Subcutaneous abdominal adipose tissue (tissue), 5 donors: ENCODE results near the gene COL10A1.

Source experiments
- H3K27ac ChIP-seq: one replicate; pipeline ENCODE4 v1.7.0; 2013; ENCODE audit warnings: low read depth, mild to moderate bottlenecking, inconsistent platforms, low read length, moderate library complexity
- H3K27me3 ChIP-seq, 5 donors: one replicate each; pipeline ENCODE4 v1.7.0; 2013; ENCODE audit warnings: low read length in 5 of 5, inconsistent platforms in 1 of 5; ENCODE audit not compliant: control insufficient read depth in 5 of 5, insufficient read depth in 4 of 5
- H3K36me3 ChIP-seq, 5 donors: one replicate each; pipeline ENCODE4 v1.7.0; 2013; ENCODE audit warnings: low read length in 5 of 5; ENCODE audit not compliant: control insufficient read depth in 5 of 5, insufficient read depth in 5 of 5
- H3K4me1 ChIP-seq, 5 donors: one replicate each; pipeline ENCODE4 v1.7.0; 2013; ENCODE audit warnings: low read length in 5 of 5, mild to moderate bottlenecking in 3 of 5, moderate library complexity in 1 of 5; ENCODE audit not compliant: control insufficient read depth in 5 of 5, insufficient read depth in 5 of 5
- H3K4me3 ChIP-seq, 5 donors: one replicate each; pipeline ENCODE4 v1.7.0; 2013; ENCODE audit warnings: low read length in 5 of 5, low read depth in 1 of 5
- H3K9ac ChIP-seq, 5 donors: one replicate each; pipeline ENCODE4 v1.7.0; 2013; ENCODE audit warnings: low read length in 5 of 5, mild to moderate bottlenecking in 4 of 5, moderate library complexity in 3 of 5
- H3K9me3 ChIP-seq, 5 donors: one replicate each; pipeline ENCODE4 v1.7.0; 2013; ENCODE audit warnings: low read length in 5 of 5; ENCODE audit not compliant: control insufficient read depth in 5 of 5
- donor health status: healthy.
- donor health status: healthy.
- donor health status: healthy.
- donor health status: healthy.
- donor health status: healthy.

COL10A1 gene

GRCh38 chr6:116126032-116126431 lies at the start of gene COL10A1:
TSS of gene COL10A1 (minus strand) at chr6:116126132. CDS start at chr6:116125492, 640 bp downstream.
- H3K9ac ChIP-seq: no peak within 1 kb of the TSS
- H3K9me3 ChIP-seq: no peaks in the 10 kb centered on the region
- H3K27ac ChIP-seq: no peak within 1 kb of the TSS
- peaks cover 0 to 10% (median 6%) of the 10 kb centered on the region in 5 donors for H3K36me3 ChIP-seq
- no peaks in the 10 kb centered on the region for H3K27me3 ChIP-seq
- no peaks in the 10 kb centered on the region for H3K4me1 ChIP-seq
- no peak within 1 kb of the TSS for H3K4me3 ChIP-seq

- Histone ChIP-seq H3K27ac (no peak overlapping the region), H3K4me1 (no peaks in the 10 kb centered on the region), H3K9ac (no peak overlapping the region), H3K27me3 (no peaks in the 10 kb centered on the region), H3K9me3 (peaks cover 5 to 16% (median 12%) of the 10 kb centered on the region in 5 donors), H3K36me3 (peaks cover 0 to 8% (median 2%) of the 10 kb centered on the region in 5 donors), H3K4me3 (no peak overlapping the region)
Observed at GRCh38 chr6:116175344-116175743, 49.4 kb upstream of the COL10A1 start.

GRCh38 chr6:116173928-116174327 lies 48.0 kb upstream of the COL10A1 start:
- Histone ChIP-seq H3K9ac (no peak overlapping the region), H3K27me3 (no peaks in the 10 kb centered on the region), H3K4me1 (no peaks in the 10 kb centered on the region), H3K27ac (no peak overlapping the region), H3K4me3 (no peak overlapping the region), H3K9me3 (peaks cover 5 to 16% (median 12%) of the 10 kb centered on the region in 5 donors), H3K36me3 (peaks cover 0 to 8% (median 2%) of the 10 kb centered on the region in 5 donors)

- no peak overlapping the region for H3K4me3 ChIP-seq
- H3K4me1 ChIP-seq: peaks cover 0 to 2% (median 0%) of the 10 kb centered on the region in 5 donors
- peaks cover 0 to 5% (median 3%) of the 10 kb centered on the region in 5 donors for H3K9me3 ChIP-seq
- H3K27me3 ChIP-seq: no peaks in the 10 kb centered on the region
- H3K9ac ChIP-seq: no peak overlapping the region
- H3K36me3 ChIP-seq: peaks cover 0 to 8% (median 2%) of the 10 kb centered on the region in 5 donors
- H3K27ac ChIP-seq: no peak overlapping the region
Observed at GRCh38 chr6:116170358-116171057, 44.6 kb upstream of the COL10A1 start.

- Histone ChIP-seq H3K4me3 (no peak overlapping the region), H3K4me1 (peaks cover 0 to 2% (median 0%) of the 10 kb centered on the region in 5 donors), H3K9ac (no peak overlapping the region), H3K36me3 (peaks cover 0 to 8% (median 2%) of the 10 kb centered on the region in 5 donors), H3K27me3 (no peaks in the 10 kb centered on the region), H3K9me3 (no peaks in the 10 kb centered on the region), H3K27ac (no peak overlapping the region)
Observed at GRCh38 chr6:116169880-116170279, 43.9 kb upstream of the COL10A1 start.

- H3K9me3 ChIP-seq: no peaks in the 10 kb centered on the region
- no peak overlapping the region for H3K9ac ChIP-seq
- H3K36me3 ChIP-seq: no peaks in the 10 kb centered on the region
- H3K27me3 ChIP-seq: no peaks in the 10 kb centered on the region
- no peak overlapping the region for H3K27ac ChIP-seq
- peaks cover 0 to 2% (median 0%) of the 10 kb centered on the region in 5 donors for H3K4me1 ChIP-seq
- no peak overlapping the region for H3K4me3 ChIP-seq
Observed at GRCh38 chr6:116168148-116168547, 42.2 kb upstream of the COL10A1 start.

- peaks cover 0 to 2% (median 0%) of the 10 kb centered on the region in 5 donors for H3K4me1 ChIP-seq
- no peaks in the 10 kb centered on the region for H3K9me3 ChIP-seq
- no peak overlapping the region for H3K9ac ChIP-seq
- H3K27ac ChIP-seq: no peak overlapping the region
- H3K27me3 ChIP-seq: no peaks in the 10 kb centered on the region
- no peaks in the 10 kb centered on the region for H3K36me3 ChIP-seq
- H3K4me3 ChIP-seq: no peak overlapping the region
Observed at GRCh38 chr6:116166369-116166768, 40.4 kb upstream of the COL10A1 start.

- no peak overlapping the region for H3K4me3 ChIP-seq
- H3K27ac ChIP-seq: no peak overlapping the region
- H3K4me1 ChIP-seq: peaks cover 0 to 2% (median 0%) of the 10 kb centered on the region in 5 donors
- H3K9me3 ChIP-seq: no peaks in the 10 kb centered on the region
- no peaks in the 10 kb centered on the region for H3K36me3 ChIP-seq
- no peak overlapping the region for H3K9ac ChIP-seq
- H3K27me3 ChIP-seq: no peaks in the 10 kb centered on the region
Observed at GRCh38 chr6:116165596-116165995, 39.7 kb upstream of the COL10A1 start.

- Histone ChIP-seq H3K9ac (no peak overlapping the region), H3K4me1 (peaks cover 0 to 3% (median 0%) of the 10 kb centered on the region in 5 donors), H3K4me3 (no peak overlapping the region), H3K27ac (no peak overlapping the region), H3K36me3 (peaks cover 0 to 2% (median 0%) of the 10 kb centered on the region in 5 donors), H3K9me3 (no peaks in the 10 kb centered on the region), H3K27me3 (no peaks in the 10 kb centered on the region)
Observed at GRCh38 chr6:116159782-116160524, 34.0 kb upstream of the COL10A1 start.

- Histone ChIP-seq H3K27me3 (no peaks in the 10 kb centered on the region), H3K9me3 (no peaks in the 10 kb centered on the region), H3K27ac (no peak overlapping the region), H3K9ac (no peak overlapping the region), H3K4me3 (no peak overlapping the region), H3K36me3 (peaks cover 0 to 2% (median 0%) of the 10 kb centered on the region in 5 donors), H3K4me1 (peaks cover 0 to 3% (median 0%) of the 10 kb centered on the region in 5 donors)
Observed at GRCh38 chr6:116158641-116159040, 32.7 kb upstream of the COL10A1 start.
